ENCODE results near the gene OR6B3.
A peak's percentile ranks its signal among the peaks of the same experiment; 100 is the strongest.

OR6B3 gene

DNA sequence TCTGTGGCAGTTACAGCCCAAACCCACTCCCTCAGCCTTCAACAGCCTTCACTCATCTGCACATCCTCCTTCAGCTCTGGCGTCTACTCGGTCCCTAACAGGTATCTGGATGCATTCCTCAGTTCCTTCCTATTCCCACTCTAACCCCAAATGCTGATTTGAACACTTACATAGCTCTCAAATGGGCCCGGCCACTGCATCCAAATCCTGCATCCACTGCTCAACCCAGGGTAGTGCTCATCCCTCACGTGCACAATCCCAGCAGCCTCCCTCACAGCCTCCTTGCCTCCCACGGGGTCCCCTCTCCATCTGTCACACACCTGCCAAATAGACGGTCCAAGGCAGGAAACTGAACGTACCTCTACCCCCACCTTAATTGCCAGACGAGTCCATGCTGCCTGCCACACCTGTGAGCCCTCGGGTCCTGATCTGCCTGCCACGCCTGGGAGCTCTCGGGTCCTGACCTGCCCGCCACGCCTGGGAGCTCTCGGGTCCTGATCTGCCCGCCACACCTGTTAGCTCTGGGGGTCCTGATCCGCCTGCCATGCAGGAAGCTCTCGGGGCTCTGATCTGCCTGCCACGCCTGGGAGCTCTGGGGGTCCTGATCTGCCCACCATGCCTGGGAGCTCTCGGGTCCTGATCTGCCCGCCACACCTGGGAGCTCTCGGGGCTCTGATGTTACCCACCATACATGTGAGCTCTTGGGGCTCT lies 9.9 kb downstream of the OR6B3 start:
- DNase-seq: no peak

DNA sequence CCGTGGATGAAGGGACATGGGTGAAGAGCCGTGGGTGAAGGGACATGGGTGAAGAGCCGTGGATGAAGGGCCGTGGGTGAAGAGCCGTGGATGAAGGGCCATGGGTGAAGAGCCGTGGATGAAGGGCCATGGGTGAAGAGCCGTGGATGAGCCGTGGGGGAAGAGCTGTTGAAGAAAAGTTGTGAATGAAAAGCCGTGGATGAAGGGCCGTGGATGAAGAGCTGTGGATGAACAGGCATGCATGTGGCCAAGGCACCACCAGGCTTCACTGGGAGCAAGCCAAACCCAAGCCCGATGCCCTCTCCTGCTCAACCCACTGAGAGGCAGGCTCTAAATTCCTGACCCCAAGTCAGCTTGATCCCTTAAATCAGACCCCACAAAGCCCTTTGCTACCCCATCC lies 10.6 kb downstream of the OR6B3 start:
- no peak for DNase-seq

DNA sequence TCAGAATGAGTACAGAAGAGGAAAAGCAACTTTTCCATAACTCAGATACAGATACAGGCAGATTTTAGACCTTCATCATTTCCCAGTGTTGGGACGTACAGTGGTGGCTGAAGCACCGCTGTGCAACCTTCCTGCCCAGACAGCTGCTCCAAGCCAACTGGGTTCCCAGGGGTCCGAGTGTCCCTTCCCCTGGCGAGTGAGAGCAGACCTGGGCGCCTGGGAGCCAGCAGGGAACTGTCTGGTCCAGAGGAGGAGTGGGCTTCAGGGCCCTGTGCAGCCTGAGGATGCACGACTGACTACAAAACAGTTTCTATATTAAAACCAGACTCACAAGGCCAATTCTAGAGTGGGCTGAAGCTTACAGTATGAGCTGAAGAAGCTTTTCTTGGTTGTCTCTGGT lies 12.0 kb downstream of the OR6B3 start:
- no peak for DNase-seq

DNA sequence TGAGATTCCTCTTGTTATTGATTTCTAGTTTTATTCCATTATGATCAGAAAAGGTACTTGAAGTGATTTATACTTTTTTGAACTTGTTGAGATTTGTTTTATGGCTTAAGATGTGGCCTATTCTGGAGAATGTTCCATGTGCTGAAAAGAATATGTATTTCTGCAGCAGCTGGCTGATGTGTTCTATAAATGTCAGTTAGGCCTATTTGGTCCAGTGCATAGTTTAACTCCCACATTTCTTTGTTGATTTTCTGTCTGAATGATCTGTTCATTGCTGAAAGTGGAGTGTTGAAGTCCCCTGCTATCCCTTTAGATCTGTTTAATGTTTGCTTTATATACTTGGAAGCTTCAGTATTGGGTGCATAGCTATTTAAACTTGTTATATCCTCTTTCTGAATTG lies 16.0 kb downstream of the OR6B3 start:
- DNase-seq: no peak

DNA sequence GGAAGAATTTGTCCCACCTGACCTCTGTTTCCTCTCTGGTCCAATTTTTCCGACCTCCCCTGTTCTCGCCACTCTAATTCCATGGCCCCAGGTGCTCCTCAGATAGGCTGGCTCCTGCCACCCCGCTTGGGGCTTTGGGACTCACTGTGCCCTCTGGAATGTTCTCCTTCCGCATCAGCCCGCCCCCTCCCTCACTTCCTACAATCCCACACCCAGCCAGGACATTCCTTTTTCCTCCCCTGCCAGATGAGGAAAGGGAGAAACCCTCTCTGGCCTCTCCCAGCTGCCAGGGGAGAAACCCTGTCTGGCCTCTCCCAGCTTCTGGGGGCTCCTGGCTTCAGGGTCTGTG lies 20.0 kb downstream of the OR6B3 start:
- DNase-seq: no peak

DNA sequence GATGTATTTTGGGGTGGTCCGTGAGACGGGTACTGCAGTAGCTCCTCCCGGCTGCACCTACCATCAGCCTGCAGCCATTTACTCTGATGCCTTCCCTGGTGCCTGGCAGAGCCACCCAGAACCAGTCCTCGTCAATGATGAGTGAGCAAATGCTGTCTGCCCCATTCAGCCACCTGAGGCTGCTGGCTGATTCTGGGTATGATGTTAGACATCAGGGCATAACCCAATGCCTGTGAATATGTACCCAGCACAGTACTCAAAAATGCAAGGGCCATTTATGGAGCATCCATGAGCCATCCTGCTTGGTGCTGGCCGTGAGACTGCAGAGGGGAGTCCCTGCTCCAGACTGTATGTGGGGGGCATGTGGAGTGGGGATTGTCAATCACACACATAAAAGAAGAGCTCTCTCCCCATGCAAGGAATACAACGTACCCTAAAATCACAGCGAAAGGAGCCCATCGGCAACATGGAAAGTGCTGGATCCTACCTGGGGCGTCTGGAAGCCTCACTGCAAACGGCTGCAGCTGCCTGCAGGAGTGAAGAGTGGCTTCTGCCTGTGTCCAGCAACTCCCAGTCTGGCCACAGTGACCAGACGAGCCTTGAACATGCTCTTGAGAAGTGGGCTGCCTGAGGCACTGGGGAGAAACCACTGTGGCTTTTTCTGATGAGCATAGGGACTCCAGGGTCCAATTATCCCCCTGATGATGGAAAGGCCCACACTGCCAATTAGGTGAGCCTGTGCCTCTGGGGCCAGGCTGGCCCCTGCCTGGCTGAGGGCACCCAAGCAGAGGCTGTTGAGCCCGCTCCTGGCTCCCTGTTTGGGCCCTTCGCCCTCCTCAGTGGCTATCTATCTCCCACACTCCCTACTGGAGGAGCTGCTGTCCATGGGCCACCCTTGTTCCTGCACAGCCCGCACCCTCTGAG lies 20.7 kb downstream of the OR6B3 start:
- DNase-seq: no peak

DNA sequence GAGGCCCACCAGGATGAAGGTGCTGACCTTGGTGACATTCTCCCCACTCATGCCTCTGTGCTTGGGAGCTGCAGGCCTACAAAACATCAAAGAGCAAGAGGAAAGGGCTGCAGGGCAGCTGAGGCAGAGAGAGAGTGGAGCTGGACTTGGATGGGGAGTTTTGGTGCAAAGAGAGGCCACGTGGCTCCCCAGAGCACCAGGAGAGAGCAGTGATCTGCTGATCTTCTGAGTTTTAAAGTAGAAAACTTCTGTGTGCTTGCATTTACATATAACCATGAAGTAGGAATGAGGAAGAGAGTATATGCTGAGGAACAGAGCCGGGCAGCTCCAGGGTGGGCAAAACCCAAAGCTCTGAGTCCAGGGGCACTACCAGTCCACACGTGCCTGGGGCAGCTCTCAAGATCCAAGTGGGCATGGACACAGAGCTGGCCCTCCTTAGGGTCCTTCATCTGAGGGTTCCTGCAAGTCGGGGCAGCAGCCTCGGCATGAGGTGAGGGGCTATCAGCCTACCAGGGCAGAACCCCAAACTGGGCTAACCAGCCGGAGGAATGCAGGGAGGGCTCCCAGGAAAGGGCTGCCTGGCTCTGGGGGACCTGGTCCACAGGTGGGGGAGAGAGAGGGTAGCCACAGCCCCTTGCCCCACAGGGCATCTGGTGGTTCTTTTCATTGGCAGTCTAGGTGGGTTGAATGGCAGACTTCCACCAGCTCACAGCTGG lies 22.8 kb downstream of the OR6B3 start, which contains the start of gene OR6B2:
Gene OR6B2 (minus strand): TSS at position 51 of the 716 bp plus-strand sequence. CDS start 0 bp downstream, at position 51.
- DNase-seq: no peak

DNA sequence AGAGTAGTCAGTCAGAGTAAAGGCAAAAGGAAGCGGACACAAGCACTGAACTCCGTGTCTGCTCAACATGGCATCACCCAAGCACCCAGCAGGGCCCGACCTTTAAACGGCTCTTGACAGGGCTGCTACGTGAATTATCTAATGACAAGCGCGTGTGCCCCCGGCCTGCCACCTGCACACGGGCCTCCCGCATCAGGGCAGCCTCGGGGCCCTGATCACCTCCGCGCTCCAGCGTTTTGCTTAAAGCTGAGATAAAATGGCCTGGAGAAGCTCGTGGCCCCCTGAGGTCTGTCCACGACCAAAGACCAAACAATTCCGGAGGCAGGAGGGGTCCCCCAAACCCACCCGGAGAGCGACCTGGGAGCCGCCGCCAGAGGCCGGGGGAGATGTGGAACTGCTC lies 28.6 kb downstream of the OR6B3 start:
- peak in 1 of 2 experiments; percentile 39 for DNase-seq

DNA sequence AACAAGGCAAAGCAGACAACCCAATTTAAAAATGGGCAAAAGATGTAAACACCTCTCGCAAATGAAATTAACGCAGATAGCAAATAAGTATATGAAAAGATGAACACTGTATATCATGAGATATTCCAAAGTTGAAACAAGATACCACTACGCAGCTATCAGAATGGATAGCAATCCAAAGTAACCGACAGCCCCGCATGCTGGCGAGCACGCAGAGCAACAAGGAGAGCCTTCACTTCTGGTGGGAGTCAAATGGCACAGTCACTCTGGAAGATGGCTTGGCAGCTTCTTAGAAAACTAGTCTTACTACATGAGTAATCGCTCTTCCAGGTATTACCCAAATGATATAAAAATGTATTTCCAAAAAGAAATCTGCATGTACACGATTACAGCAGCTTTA lies 29.5 kb downstream of the OR6B3 start:
- no peak for DNase-seq

DNA sequence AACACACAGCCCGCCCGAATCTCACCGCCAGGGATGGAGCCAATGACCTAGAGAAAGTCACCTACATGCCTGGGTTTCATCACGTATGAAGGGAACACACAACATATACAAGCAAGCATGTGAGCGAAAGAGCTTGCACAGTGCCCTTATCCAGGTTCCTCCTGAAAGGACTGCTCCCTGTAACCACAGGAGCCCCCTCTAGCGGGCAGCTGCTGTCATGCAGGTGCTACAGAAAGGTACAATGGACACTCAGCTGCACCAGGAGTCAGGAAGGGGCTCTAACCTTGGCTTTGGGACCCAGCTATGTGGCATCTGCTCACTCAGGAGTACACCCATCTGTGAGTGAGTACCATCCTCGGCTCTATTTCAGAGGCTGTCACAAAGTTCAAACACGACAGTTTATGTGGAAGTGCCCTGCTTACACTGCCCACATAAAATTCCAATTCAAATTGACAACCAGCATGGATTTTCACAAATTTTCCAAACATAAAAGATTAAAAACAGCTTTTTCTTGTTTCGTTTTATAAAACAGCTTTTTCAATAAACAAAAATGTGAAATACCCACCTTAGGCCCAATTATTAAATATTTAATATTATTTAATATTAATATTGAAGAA lies 31.7 kb downstream of the OR6B3 start:
- peak; percentile 65 to 87 for DNase-seq

DNA sequence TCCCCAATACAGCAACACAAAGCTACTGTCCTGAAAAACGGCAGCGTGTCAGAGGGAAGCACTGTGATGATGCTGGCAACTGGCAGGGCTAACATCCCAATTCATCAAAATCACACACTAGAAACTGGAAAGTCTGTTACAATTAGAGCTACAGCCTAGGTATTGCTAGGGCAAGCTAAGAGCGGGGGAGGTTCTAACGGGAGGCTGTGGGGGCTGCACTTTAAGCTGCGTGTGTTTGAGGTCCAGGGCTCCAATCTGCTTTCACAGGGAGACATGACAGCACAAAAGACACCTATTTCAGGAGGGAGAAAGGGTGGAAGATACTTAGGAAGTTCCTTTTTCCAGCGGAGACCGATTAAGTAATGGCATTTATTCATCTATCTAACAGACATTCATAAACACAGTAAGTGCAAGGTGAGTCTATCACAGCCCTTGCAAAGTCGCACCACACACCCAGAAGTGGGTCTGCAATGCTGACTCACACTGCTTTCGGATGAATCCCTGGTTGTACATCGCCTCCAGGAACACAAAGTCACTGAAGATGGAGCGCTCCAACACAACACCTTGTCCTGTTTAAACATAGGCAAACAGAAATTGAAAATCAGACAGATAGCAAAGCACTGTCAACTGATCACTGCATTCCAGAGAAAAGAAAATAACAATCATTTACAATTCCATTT lies 35.1 kb downstream of the OR6B3 start:
- no peak for DNase-seq

DNA sequence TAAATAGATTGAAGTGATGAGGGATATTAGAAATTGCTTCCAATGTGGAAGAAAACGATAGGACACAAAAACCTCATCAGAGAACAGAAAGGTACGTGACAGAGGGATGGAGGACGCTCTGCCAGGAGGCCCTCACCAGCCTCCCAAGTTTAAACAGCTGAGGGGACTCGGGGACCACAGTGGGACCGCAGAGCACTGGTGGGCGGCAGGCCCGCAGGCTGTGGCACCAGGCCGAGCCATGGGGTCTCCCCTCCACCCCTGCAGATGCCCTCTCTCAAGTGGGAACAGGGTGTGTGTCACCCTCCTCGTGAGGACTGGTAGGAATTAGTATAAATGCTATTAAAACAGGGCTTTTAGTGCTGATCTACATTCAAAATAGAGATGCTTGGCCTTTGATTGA lies 39.0 kb downstream of the OR6B3 start:
- no peak for DNase-seq

DNA sequence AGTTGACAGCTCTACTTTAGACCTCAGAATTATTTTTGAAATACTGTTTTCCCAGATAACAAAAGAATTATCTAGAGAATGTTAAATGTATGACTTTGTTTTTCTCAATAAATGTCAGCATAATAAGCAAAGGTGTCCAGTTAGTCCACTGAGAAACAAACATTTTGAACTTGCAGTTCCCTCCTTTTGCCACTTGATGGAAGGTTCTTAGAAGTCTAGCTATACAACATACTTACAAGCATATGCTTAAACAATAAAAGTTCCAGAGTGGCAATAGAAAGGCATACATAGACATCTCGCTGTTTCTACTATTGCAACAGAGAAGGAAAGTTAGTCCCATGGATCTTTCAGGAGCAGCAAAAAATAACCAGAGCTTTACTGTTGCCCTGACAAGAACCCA lies 40.0 kb downstream of the OR6B3 start:
- no peak for DNase-seq

DNA sequence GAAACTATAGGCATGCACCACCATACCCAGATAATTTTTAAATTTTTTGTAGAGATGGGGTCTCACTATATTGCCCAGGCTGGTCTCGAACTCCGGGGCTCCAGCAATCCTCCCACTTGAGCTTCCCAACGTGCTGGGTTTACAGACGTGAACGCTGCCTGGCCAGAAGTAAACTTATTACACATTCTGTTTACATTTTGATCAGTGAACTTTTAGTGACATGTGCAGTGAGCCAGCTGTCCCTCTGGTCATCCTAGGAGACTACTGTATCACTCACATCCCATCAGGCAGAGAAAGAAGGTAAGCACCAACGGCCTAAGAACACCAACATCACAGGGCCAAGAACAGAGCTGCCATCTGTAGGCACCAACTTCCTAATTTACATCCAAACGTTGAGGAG lies 50.3 kb downstream of the OR6B3 start:
- DNase-seq: no peak

DNA sequence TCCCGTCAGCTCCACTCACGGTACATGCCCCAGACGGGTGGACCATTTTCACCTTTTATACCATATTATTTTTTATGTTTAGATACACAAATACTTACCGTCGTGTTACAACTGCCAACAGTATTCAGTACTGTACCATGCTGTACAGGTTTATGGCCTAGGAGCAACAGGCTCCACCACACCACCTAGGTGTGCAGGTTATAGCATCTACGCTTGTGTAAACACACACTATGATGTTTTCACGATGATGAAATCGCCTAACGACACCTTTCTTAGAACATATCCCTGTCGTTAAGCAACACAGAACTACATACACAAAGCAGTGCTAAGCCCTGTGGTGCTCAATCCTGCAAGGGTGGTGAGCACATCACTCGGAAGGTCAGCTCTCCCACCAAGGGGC lies 52.6 kb downstream of the OR6B3 start:
- no peak for DNase-seq

DNA sequence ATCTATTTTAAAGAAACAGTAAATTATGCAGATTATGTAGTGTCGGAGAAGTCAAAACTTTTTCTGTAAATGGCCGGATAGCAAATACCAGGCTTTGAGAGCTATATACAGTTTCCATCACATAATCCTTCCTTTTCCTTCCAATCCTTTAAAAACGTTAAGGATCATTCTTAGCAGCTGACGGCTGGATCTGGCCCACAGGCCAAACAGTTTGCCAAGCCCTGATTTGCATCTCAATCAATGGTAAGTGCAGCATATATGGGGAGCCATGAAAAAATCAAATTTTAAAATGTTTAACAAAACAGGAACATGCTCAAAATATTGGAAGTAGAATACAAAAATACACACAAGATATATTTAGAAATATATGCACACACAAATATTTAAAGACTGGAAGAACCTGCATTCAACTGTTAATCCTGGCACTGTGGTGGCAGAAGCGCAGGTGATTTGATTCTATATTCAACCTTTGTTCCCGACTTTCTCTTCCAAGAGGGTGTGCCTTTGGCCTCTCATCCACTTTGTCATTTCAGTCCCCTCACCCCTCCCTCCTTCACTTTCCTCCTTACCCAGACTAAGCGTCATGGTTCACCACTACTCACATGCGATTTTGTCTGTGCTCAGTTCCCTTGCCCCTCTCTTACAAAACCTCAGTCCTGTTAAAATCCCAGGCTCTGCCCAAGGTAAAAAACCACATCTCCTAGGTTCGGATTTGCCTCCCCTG lies 55.5 kb downstream of the OR6B3 start:
- DNase-seq: peak; percentile 75 to 86
